IMR-90 (cell line): ENCODE results near the gene UBE2C. TPM values are rescaled to one million over a fixed set of nuclear protein-coding genes. Genes with fewer than 3 reads are reported as not detected.

Source experiments
- ATAC-seq: fragments of 200-7000 bp; cut with Tn5 transposase; 2 replicates; pipeline ENCODE4 v1.9.1; 2020; ENCODE audit warnings: low read depth, mild to moderate bottlenecking, moderate library complexity
- BruUV-seq: library from RNA; stranded (reverse); fragments of 400-500 nt; replicated peaks from 2 replicates; lab custom pipeline; 2021; lab: Mats Ljungman, UMichigan
- CTCF ChIA-PET: fragments of 300-600 bp; formaldehyde crosslinking; extraction: SDS; loops from one replicate; lab custom pipeline; 2021; ENCODE audit warnings: antibody characterized with exemption; lab: Yijun Ruan, JAX
- POLR2A ChIA-PET: fragments of 300-600 bp; sonication (Branson Sonifier 250); formaldehyde crosslinking; loops from one replicate; lab custom pipeline; 2022; ENCODE audit warnings: antibody characterized with exemption; ENCODE audit not compliant: unreplicated experiment; lab: Charles Lee
- DNase-seq: peaks from one replicate; pipeline ENCODE4 v3.0.0; 2013
- H2AFZ ChIP-seq: replicated peaks from 2 replicates; pipeline ENCODE3; 2013; ENCODE audit warnings: low read length, mild to moderate bottlenecking; ENCODE audit not compliant: poor library complexity
- H2AK5ac ChIP-seq: 2 replicates; pipeline ENCODE4 v1.6.1; 2013; ENCODE audit warnings: low read depth, low read length, inconsistent platforms
- H2AK9ac ChIP-seq: replicated peaks from 2 replicates; pipeline ENCODE3; 2013; ENCODE audit warnings: mild to moderate bottlenecking, low read depth, low read length, moderate library complexity; ENCODE audit not compliant: poor library complexity
- H2BK120ac ChIP-seq: 2 replicates; pipeline ENCODE4 v1.6.1; 2013; ENCODE audit warnings: low read depth, low read length, inconsistent platforms
- H2BK15ac ChIP-seq: 3 replicates; pipeline ENCODE4 v1.6.1; 2013; ENCODE audit warnings: low read depth, low read length, inconsistent platforms
- H2BK20ac ChIP-seq: 2 replicates; pipeline ENCODE4 v1.6.1; 2013; ENCODE audit warnings: low read depth, mild to moderate bottlenecking, inconsistent platforms, low read length, moderate library complexity
- H2BK5ac ChIP-seq: 2 replicates; pipeline ENCODE4 v1.6.1; 2013; ENCODE audit warnings: mild to moderate bottlenecking, low read depth, low read length, inconsistent platforms; ENCODE audit not compliant: poor library complexity, severe bottlenecking
- H3K14ac ChIP-seq: replicated peaks from 2 replicates; pipeline ENCODE4 v1.6.1; 2013; ENCODE audit warnings: low read depth, low read length, inconsistent platforms
- H3K18ac ChIP-seq: 2 replicates; pipeline ENCODE4 v1.6.1; 2013; ENCODE audit warnings: low read depth, low read length, control low read depth
- H3K23ac ChIP-seq: 2 replicates; pipeline ENCODE4 v1.6.1; 2013; ENCODE audit warnings: low read depth, low read length, inconsistent platforms
- H3K27ac ChIP-seq: 2 replicates; pipeline ENCODE4 v1.5.1; 2013; ENCODE audit warnings: mild to moderate bottlenecking, control low read depth, low read length; ENCODE audit not compliant: insufficient read depth
- H3K27me3 ChIP-seq: 2 replicates; pipeline ENCODE4 v1.6.1; 2013; ENCODE audit warnings: low read length; ENCODE audit not compliant: control insufficient read depth, insufficient read depth
- H3K36me3 ChIP-seq: 2 replicates; pipeline ENCODE4 v1.6.1; 2013; ENCODE audit warnings: low read length, mixed read lengths; ENCODE audit not compliant: control insufficient read depth, insufficient read depth
- H3K4ac ChIP-seq: 2 replicates; pipeline ENCODE4 v1.6.1; 2013; ENCODE audit warnings: low read depth, low read length, inconsistent platforms
- H3K4me1 ChIP-seq: 2 replicates; pipeline ENCODE4 v1.6.1; 2013; ENCODE audit warnings: low read length, mixed read lengths; ENCODE audit not compliant: control insufficient read depth, insufficient read depth
- H3K4me2 ChIP-seq: 2 replicates; pipeline ENCODE4 v1.6.1; 2013; ENCODE audit warnings: low read depth, mild to moderate bottlenecking, control low read depth, low read length, moderate library complexity
- H3K4me3 ChIP-seq: 2 replicates; pipeline ENCODE4 v1.5.1; 2013; ENCODE audit warnings: low read depth, mild to moderate bottlenecking, control low read depth, low read length, moderate library complexity; ENCODE audit not compliant: insufficient read depth
- H3K56ac ChIP-seq: 2 replicates; pipeline ENCODE4 v1.6.1; 2013; ENCODE audit warnings: low read length, inconsistent platforms; ENCODE audit not compliant: insufficient read depth; ENCODE audit errors: extremely low read depth
- H3K79me1 ChIP-seq, 2 experiments: 2 replicates each; pipeline ENCODE4 v1.6.1; 2013; ENCODE audit warnings: low read length in 2 of 2, inconsistent platforms in 1 of 2, low read depth in 1 of 2
- H3K9ac ChIP-seq: 2 replicates; pipeline ENCODE4 v1.6.1; 2013; ENCODE audit warnings: low read depth, low read length, control low read depth
- H3K9me1 ChIP-seq: 2 replicates; pipeline ENCODE4 v1.6.1; 2013; ENCODE audit warnings: low read length, inconsistent platforms; ENCODE audit not compliant: insufficient read depth
- H3K9me3 ChIP-seq: 2 replicates; pipeline ENCODE4 v1.6.1; 2013; ENCODE audit warnings: low read length; ENCODE audit not compliant: control insufficient read depth, insufficient read depth
- H4K20me1 ChIP-seq: 2 replicates; pipeline ENCODE4 v1.6.1; 2013; ENCODE audit warnings: low read length, inconsistent platforms; ENCODE audit not compliant: insufficient read depth
- H4K5ac ChIP-seq: 2 replicates; pipeline ENCODE4 v1.6.1; 2013; ENCODE audit warnings: mild to moderate bottlenecking, low read depth, low read length, control low read depth
- H4K8ac ChIP-seq, 2 experiments: 2 replicates each; pipeline ENCODE4 v1.6.1; 2013; ENCODE audit warnings: low read depth in 2 of 2, low read length in 2 of 2, control low read depth in 1 of 2, inconsistent platforms in 1 of 2
- H4K91ac ChIP-seq: 2 replicates; pipeline ENCODE4 v1.6.1; 2013; ENCODE audit warnings: low read depth, low read length, inconsistent platforms; ENCODE audit not compliant: insufficient read depth
- CHD1 ChIP-seq: IDR thresholded peaks from 2 replicates; pipeline ENCODE4 v1.6.1; 2012; ENCODE audit warnings: low read depth, low read length, improper control_type of control experiment
- CTCF ChIP-seq: conservative IDR thresholded peaks from 2 replicates; pipeline ENCODE4 v1.5.1; 2012; ENCODE audit warnings: mild to moderate bottlenecking, low read depth, low read length, improper control_type of control experiment
- FOS ChIP-seq: fragments of 150-350 bp; IDR thresholded peaks from 2 replicates; pipeline ENCODE4 v1.6.1; 2016; ENCODE audit warnings: low read depth, low read length
- MAFK ChIP-seq: IDR thresholded peaks from 2 replicates; pipeline ENCODE4 v1.6.1; 2012; ENCODE audit warnings: low read depth, low read length, improper control_type of control experiment
- MAZ ChIP-seq: IDR thresholded peaks from 2 replicates; pipeline ENCODE4 v1.6.1; 2012; ENCODE audit warnings: low read depth, mild to moderate bottlenecking, low read length, improper control_type of control experiment, moderate library complexity, borderline replicate concordance
- MXI1 ChIP-seq: IDR thresholded peaks from 2 replicates; pipeline ENCODE4 v1.6.1; 2012; ENCODE audit warnings: low read depth, mild to moderate bottlenecking, low read length, moderate library complexity, borderline replicate concordance
- NFE2L2 ChIP-seq: fragments of 150-350 bp; IDR thresholded peaks from 2 replicates; pipeline ENCODE4 v1.6.1; 2016; ENCODE audit warnings: low read depth, mild to moderate bottlenecking, low read length
- POLR2A ChIP-seq: IDR thresholded peaks from 2 replicates; pipeline ENCODE4 v1.6.1; 2012; ENCODE audit warnings: mild to moderate bottlenecking, low read depth, low read length
- RCOR1 ChIP-seq: IDR thresholded peaks from 2 replicates; pipeline ENCODE4 v1.6.1; 2012; ENCODE audit warnings: mild to moderate bottlenecking, low read length, improper control_type of control experiment; ENCODE audit not compliant: insufficient replicate concordance
- RFX5 ChIP-seq: IDR thresholded peaks from 2 replicates; pipeline ENCODE4 v1.8.0; 2012; ENCODE audit warnings: low read depth, mild to moderate bottlenecking, low read length, moderate library complexity
- SMC3 ChIP-seq: fragments of 150-350 bp; IDR thresholded peaks from 2 replicates; pipeline ENCODE4 v1.6.1; 2016; ENCODE audit warnings: low read depth, mild to moderate bottlenecking, antibody characterized with exemption, low read length, moderate library complexity
- WGBS, 2 experiments: methylation state at CpG; one replicate each; pipeline versions ENCODE4 v1.1.5 to v1.1.7; 2013; ENCODE audit warnings: missing lambda C conversion rate in 2 of 2; ENCODE audit not compliant: insufficient read length in 1 of 2; ENCODE audit errors: extremely low coverage in 2 of 2; 5-methylcytosine and 5-hydroxymethylcytosine counted together
- dilution Hi-C: fragments of 300-500 bp; cut with HindIII; formaldehyde crosslinking; loops from one replicate; pipeline ENCODE4 v1.14.3; 2018; ENCODE audit warnings: low sequenced_read_pairs; ENCODE audit not compliant: unreplicated experiment
- in situ Hi-C: fragments of 300-500 bp; cut with MboI; formaldehyde crosslinking; loops from 3 replicates; pipeline ENCODE4 v1.14.3; 2019; ENCODE audit warnings: low sequenced_read_pairs, inconsistent platforms, mixed read lengths
- intact Hi-C: fragments of 100-400 bp; cut with micrococcal nuclease; formaldehyde crosslinking; loops from 2 replicates; pipeline ENCODE4 v1.10.0; 2022
- polyA plus RNA-seq, 3 experiments: library from polyadenylated mRNA; depleted of rRNA; stranded (reverse); fragments of >200 nt; gene quantifications; 2 replicates each; pipeline ENCODE4 v1.2.3, GENCODE V29; 2012; ENCODE audit warnings: low replicate concordance in 1 of 3
- total RNA-seq: library from RNA; depleted of rRNA; stranded (reverse); fragments of >200 nt; gene quantifications from 2 replicates; pipeline ENCODE4 v1.2.3, GENCODE V29; 2012

Gene UBE2C
- total and polyA plus RNA-seq, 2 of the 4 experiments (the other 2 are of a cell fraction) = 43.4 to 120 TPM

GRCh38 chr20:45841407-45842129 is 29.1 kb downstream of the UBE2C start:
- no peak overlapping the region for H2BK5ac ChIP-seq
- H4K8ac ChIP-seq = no peak overlapping the region
- H3K27ac ChIP-seq = no peak overlapping the region; the same call in 1 of the 2 replicates
- TF ChIP-seq MAFK (no peak), CTCF (no peak), MXI1 (no peak), SMC3 (no peak), RCOR1 (no peak), FOS (no peak), CHD1 (no peak), NFE2L2 (no peak), MAZ (no peak), RFX5 (no peak), POLR2A (no peak)
- H2BK15ac ChIP-seq = no peak overlapping the region
- no peak overlapping the region for H2BK20ac ChIP-seq
- H3K27me3 ChIP-seq = no peaks in the 10 kb centered on the region
- no peak overlapping the region for H2BK120ac ChIP-seq
- ATAC-seq (no peak), DNase-seq (no peak)
- ChIA-PET CTCF (no interaction called here), POLR2A (interaction anchor here (0.5 kb wide), 1 partner anchor 1916 kb away, joined by 8 read pairs; no protein-coding TSS in a partner anchor)
- H3K4me2 ChIP-seq = no peak overlapping the region
- no peak overlapping the region for H2AK9ac ChIP-seq
- H2AFZ ChIP-seq = no peak overlapping the region
- no peak overlapping the region for H2AK5ac ChIP-seq
- peaks cover 57% of the 10 kb centered on the region for H3K36me3 ChIP-seq
- WGBS, 2 experiments = 91% methylated on average over 3 of the region's 10 CpGs; no CpG with 5 or more reads in 1 of the 2 experiments
- no peak overlapping the region for H3K23ac ChIP-seq
- peaks cover 5% of the 10 kb centered on the region for H4K20me1 ChIP-seq
- H3K4ac ChIP-seq = no peak overlapping the region
- no peak overlapping the region for H4K91ac ChIP-seq
- in situ Hi-C loops (no loop called here), intact Hi-C loops (loop anchor here (1.0 kb wide), 1 partner anchor 13 kb away; no protein-coding TSS in a partner anchor), dilution Hi-C loops (no loop called here)
- H3K79me1 ChIP-seq = peaks cover 11 to 24% of the 10 kb centered on the region in 2 experiments; a peak in 3 of 4 replicates
- BruUV-seq = no TSS peak
- peaks cover 2% of the 10 kb centered on the region; the same call in 1 of the 2 replicates for H3K4me1 ChIP-seq
- peaks cover 17% of the 10 kb centered on the region for H3K9me1 ChIP-seq
- no peak overlapping the region for H3K9ac ChIP-seq
- no peak overlapping the region for H3K56ac ChIP-seq
- H4K5ac ChIP-seq = no peak overlapping the region
- H3K18ac ChIP-seq = no peak overlapping the region
- H3K4me3 ChIP-seq = no peak overlapping the region
- no peak overlapping the region for H3K14ac ChIP-seq
- H3K9me3 ChIP-seq = no peaks in the 10 kb centered on the region
